Measurements from ENCODE around the gene CACNA1B. TPM values are rescaled to one million over a fixed set of nuclear protein-coding genes. Genes with fewer than 3 reads are reported as not detected.

Gene CACNA1B
- total and polyA plus RNA-seq, 8 donors: 0.15 to 0.34 (median 0.29) TPM; not detected in 1

DNA sequence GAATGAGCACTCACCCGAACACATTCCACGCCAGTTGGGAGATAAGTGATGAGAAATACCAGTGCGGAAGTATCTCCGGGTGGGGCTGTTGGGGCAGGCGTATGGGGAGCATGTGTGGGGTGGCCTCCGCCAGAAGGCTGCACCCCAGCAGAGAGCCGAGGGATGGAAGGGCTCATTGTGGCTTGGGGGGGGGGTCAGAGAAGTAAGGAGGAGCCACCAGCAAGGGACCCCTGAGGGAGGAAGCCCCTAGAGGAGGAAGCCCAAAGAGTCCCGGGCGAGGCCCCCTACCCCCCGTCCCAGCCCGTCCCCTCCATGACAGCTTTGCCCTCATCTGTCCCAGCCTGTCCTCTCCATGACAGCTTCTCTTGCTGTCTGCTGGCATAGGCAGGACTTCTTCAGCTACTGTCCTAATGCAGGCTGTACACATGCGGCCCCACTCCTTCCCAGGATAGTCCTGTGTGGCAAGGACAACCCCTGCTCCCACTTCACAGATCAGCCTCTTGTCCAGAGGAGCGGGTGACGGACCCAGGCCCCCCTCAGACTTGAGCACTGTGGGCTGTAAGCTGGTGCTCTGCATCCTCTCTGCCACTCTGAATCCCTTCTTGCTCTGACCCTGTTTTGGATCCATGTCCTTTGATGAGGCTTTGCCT, 239.6 kb downstream of the CACNA1B start:
- Histone ChIP-seq H3K36me3 (no peaks in the 10 kb centered on the region), H3K4me3 (no peak overlapping the region), H3K27me3 (peaks cover 0 to 21% of the 10 kb centered on the region in 2 donors), H3K4me1 (no peaks in the 10 kb centered on the region), H3K9me3 (no peaks in the 10 kb centered on the region), H3K27ac (no peak overlapping the region)
- DNase-seq (peak in 2 of 4 donors; percentile 22 to 32), ATAC-seq (no peak)
- TF ChIP-seq, protein P1, sequence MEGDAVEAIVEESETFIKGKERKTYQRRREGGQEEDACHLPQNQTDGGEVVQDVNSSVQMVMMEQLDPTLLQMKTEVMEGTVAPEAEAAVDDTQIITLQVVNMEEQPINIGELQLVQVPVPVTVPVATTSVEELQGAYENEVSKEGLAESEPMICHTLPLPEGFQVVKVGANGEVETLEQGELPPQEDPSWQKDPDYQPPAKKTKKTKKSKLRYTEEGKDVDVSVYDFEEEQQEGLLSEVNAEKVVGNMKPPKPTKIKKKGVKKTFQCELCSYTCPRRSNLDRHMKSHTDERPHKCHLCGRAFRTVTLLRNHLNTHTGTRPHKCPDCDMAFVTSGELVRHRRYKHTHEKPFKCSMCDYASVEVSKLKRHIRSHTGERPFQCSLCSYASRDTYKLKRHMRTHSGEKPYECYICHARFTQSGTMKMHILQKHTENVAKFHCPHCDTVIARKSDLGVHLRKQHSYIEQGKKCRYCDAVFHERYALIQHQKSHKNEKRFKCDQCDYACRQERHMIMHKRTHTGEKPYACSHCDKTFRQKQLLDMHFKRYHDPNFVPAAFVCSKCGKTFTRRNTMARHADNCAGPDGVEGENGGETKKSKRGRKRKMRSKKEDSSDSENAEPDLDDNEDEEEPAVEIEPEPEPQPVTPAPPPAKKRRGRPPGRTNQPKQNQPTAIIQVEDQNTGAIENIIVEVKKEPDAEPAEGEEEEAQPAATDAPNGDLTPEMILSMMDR (IDR thresholded peaks at IDR 0.05): no peak
- intact Hi-C loops (cut with DNase I): no loop called here

DNA sequence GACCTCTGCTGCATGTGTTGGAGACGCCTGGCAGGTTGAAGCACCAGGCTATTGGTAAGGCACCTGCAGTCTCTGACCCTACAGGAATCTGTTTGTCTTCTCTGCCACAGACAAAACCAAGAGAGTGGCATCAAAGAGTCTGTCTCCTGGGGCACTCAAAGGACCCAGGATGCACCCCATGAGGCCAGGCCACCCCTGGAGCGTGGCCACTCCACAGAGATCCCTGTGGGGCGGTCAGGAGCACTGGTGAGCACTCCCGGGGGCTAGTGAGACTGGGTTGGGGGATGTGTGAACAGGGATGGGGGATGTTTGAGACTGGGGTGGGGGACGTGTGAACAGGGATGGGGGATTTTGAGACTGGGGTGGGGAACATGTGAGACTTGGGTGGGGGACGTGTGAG, 240.3 kb downstream of the CACNA1B start:
- ATAC-seq: no peak
- Histone ChIP-seq H3K4me1 (no peaks in the 10 kb centered on the region), H3K4me3 (no peak overlapping the region), H3K36me3 (no peaks in the 10 kb centered on the region), H3K9me3 (no peaks in the 10 kb centered on the region), H3K27ac (no peak overlapping the region), H3K27me3 (peaks cover 0 to 24% of the 10 kb centered on the region in 2 donors)
- TF ChIP-seq, protein P1 (IDR thresholded peaks at IDR 0.05): no peak
- intact Hi-C loops (cut with DNase I): no loop called here
- peak in 2 of 4 donors; percentile 11 to 19 for DNase-seq

DNA sequence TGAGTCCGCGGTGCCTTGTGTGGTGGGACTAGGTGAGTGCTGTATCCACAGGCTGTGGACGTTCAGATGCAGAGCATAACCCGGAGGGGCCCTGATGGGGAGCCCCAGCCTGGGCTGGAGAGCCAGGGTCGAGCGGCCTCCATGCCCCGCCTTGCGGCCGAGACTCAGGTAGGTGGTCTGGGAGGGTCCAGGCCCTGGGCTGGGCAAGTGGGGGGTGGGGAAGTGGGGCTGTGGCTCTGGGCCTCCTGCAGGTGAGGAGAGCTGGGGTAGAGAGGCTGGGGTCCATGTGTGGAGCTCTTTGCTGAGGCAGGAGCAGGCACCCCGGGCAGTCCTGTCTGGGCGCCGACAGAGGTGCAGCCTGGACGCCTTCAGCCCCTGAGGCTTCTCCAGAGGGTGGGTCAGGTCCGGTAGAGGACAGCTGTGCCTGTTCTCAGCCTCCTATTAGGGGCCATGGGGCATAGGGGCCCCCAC, 241.1 kb downstream of the CACNA1B start:
- Histone ChIP-seq H3K9me3 (no peaks in the 10 kb centered on the region), H3K27me3 (peaks cover 0 to 24% of the 10 kb centered on the region in 2 donors), H3K36me3 (no peaks in the 10 kb centered on the region), H3K4me1 (no peaks in the 10 kb centered on the region), H3K27ac (no peak overlapping the region), H3K4me3 (no peak overlapping the region)
- DNase-seq (peak in 2 of 4 donors; percentile 11 to 65), ATAC-seq (no peak)
- TF ChIP-seq, protein P1 (IDR thresholded peaks at IDR 0.05): no peak
- intact Hi-C loops (cut with DNase I): no loop called here

DNA sequence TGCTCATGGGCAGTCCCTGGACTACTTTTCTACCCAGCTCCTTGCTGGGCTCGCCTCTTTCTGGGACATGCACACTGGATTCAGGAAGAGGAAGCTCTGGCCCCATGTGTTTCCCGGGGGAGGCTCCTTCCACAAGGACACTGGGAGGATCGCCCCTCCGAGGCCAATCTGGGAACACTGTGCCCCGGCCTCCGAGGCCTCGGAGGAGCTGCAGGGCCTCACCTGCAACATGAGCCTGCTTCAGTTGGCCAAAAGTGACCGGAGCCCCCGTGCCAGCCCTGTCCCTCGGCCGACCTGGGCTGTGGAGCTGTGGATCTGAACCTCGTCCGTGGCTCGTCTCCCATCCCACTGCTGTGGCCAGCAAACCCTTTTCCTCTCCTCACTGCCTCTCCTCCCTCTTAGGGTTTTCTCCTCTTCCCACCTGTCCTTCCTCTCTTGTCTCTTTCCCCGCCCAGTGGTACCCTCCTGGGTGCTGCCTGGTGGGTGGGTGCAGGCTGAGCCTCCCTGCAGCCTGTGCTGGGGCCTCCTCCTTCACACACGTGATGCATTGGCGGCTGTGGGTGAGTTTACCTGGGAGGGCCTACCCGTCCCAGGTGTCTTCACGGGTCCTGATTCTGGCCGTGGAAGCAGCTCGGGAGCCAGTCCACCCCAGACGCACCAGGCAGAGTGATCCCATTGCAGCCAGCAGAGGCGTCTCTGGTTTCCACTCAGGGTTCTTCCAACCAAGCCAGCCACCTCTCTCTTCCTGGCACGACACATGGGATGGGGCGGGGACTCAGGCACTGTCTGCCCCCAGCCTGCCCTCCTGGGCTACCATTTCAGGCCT, 241.8 kb downstream of the CACNA1B start:
- Histone ChIP-seq H3K9me3 (no peaks in the 10 kb centered on the region), H3K27me3 (peaks cover 0 to 24% of the 10 kb centered on the region in 2 donors), H3K36me3 (no peaks in the 10 kb centered on the region), H3K4me3 (no peak overlapping the region), H3K27ac (no peak overlapping the region), H3K4me1 (no peaks in the 10 kb centered on the region)
- TF ChIP-seq, protein P1 (IDR thresholded peaks at IDR 0.05): no peak
- intact Hi-C loops (cut with DNase I): no loop called here
- ATAC-seq: no peak
- DNase-seq: peak in 2 of 4 donors; percentile 25 to 61

DNA sequence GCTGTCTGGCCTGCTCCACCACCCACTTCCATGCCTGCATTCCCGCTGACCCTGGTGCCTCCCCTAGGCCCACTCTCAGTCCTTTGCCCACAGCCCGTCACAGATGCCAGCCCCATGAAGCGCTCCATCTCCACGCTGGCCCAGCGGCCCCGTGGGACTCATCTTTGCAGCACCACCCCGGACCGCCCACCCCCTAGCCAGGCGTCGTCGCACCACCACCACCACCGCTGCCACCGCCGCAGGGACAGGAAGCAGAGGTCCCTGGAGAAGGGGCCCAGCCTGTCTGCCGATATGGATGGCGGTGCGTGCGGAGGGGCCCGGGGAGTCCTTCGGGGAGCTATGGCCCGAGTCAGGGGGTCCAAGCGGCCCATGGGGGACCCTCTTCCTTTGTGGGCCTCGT, 242.5 kb downstream of the CACNA1B start:
- TF ChIP-seq, protein P1 (IDR thresholded peaks at IDR 0.05): no peak
- no peak overlapping the region for H3K4me3 ChIP-seq
- no peaks in the 10 kb centered on the region for H3K36me3 ChIP-seq
- no peaks in the 10 kb centered on the region for H3K4me1 ChIP-seq
- intact Hi-C loops (cut with DNase I): no loop called here
- no peak for ATAC-seq
- H3K27me3 ChIP-seq: peaks cover 0 to 24% of the 10 kb centered on the region in 2 donors
- peak in 2 of 4 donors; percentile 22 to 65 for DNase-seq
- no peaks in the 10 kb centered on the region for H3K9me3 ChIP-seq
- H3K27ac ChIP-seq: no peak overlapping the region

Measured in left lung (tissue), 10 donors.